GM18517 (cell line): Measurements from ENCODE around the gene CADPS2.
A peak's percentile ranks its signal among the peaks of the same experiment; 100 is the strongest.
"Not testable (repeated sequence)": the region's sequence is repeated elsewhere in the genome, so short reads cannot be mapped to it uniquely, and the experiment has no call there.

Experiments used
- ATAC-seq: cut with Tn5 transposase; IDR thresholded peaks from one replicate; pipeline ENCODE4 v1.9.1; 2021; ENCODE audit warnings: mild to moderate bottlenecking, moderate library complexity; ENCODE audit not compliant: unreplicated experiment

Gene CADPS2

DNA sequence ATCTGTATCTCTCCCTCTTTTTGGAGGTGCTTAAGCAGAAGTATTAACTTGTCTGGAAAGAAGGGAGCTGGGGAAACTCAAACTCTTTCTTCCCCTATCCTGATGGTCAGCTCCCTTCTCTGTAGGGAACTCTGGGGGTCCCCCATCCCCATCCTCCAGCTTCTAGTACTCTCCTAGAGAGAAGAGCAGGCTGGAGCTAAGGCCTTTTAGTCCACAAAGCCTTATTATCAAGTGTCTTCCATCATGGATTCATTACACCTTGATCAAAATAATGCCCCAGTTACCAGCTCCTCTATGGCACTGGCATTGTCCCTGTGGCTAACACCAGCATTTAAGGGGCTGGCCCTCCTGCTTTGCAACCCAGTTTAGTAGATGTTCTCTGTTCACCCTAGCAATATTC is 35.7 kb downstream of the CADPS2 start:
- ATAC-seq, result no peak

DNA sequence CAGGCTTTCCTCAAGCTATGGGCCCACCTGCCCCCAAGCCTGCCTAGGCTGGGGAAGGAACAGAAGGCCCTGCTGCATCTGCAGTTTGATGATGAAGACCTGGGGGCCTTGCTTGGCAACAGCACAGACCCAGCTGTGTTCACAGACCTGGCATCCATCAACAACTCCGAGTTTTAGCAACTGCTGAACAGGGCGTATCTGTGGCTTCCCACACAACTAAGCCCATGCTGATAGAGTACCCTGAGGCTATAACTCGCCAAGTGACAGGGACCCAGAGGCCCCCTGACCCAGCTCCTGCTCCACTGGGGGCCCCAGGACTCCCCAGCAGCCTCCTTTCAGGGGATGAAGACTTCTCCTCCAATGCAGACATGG is 36.3 kb downstream of the CADPS2 start:
- no peak for ATAC-seq

DNA sequence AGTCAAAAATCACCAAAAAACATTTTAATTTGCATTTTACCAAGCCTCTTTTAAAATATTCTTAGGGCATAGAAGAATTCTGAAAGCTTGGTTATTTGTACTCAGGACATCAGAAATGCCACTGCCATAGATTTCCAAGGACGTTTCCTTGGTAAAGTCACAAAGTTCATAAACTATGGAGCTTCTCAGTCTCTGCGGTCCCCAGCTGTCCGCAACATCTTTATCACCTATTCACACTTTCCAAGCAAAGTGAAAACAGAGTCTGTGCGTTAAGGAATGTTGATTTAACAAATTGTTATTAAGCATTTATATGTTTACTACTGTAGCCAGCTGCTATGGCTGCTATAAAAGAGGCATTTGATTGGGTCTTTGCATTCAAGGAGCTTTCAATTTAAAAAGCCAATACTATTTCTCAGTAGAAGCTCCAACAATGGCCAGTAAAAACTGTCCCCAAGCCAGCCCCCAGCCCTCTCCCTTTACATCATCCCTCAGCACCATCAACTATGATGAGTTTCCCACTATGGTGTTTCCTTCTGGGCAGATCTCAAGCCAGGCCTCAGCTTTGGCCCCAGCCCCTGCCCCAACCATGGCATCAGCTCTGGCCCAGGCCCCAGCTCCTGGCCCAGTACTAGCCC is 36.8 kb downstream of the CADPS2 start:
- ATAC-seq, result no peak

DNA sequence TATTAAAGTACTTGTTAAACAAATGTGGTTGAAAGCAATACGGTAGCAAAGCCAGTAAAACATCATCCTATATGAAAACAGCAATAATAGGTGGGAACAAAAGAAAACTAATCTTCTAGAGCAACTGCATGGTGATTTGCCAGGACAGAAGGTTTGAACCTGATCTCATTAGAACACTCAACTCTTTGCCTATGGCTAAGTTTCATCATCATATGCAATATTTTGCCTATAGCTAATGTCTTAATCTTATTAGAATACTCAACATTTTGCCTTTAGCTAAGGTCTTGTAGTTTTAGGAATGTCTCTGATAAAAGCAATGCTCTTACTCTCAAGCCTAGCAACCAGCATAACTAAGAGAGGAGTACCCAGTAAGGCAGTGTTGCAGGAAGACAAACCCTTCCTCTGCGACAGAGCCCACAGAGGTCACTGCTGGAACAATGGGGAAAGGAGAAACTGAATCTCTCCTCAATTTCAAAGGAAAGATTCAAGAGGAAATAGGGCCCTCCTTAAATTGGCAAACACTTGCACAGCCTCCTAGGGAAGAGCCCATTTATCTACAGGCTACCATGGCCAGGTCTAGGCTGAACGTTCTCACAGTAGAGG is 38.3 kb downstream of the CADPS2 start:
- no peak for ATAC-seq

DNA sequence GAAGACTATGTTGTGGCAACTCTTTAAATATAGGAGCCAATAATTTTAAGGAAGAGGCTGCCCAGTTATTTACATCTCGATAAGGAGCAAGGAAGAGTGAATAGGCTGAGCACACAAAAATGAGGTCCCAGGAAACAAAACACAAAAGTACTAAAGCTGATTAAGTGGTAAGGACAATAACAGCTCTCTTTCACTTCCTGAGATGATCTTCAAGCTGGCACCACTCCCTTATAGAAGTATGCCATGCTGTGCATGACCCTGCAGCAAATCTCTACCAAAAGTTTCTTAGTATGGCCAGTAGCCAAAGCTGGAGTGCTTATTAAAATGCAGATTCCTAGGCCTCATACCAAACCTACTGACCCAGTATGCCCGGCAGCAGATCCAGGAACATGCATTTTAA is 39.7 kb downstream of the CADPS2 start:
- ATAC-seq, result no peak

DNA sequence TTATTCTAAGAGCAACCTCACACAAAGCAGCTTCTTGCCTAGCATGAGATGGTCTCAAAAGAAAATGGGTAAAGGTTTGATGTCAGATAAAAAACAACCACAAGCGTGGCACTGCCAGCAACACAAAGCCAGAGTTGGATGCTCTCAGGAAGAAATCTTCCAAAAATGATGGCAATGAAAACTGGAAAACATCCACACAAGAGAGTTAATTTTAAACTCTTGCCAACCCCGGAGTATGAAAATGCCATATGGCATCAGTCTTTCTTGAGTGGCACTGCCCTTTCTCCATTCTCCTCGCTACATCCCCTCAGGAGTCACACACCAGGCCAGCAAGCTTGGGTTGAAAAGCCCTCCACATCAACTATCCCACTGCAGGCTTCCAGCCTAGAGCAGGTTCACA is 41.0 kb downstream of the CADPS2 start:
- ATAC-seq, result no peak

DNA sequence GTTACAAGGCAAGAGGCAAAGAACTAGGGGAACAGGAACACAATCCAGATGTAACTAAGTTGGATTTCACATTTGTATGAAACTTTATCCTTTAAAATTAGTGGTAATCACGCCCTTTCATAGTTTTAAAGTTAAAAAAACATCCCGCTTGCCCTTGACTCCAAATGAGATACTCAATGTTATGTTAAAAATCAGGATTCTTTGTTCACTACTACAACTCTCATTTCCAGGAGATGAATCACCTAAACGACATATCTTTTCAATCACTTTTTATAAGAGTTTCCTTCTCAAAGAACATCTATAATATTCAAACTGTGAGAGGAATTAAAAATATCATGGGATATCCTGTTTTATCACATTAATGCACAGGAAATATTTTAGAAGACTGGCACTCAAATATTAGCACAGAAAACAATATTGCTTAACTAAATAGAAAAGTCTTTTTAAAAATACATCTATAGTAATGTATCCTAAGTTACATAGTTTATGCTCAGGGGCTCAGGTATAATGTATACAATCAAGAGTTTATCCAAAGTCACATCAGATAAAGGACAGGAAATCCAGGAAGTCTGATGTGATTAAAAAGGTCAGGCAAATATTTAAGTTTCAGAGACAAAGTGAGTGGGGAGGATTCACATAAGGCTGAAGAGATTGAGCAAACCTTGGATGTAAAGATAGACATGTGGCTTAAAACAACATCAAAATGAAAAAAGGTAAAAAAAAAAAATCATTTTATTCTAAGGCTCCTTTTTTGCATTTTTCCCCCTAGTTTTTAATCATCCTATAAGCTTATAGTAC is 41.9 kb downstream of the CADPS2 start:
- no peak for ATAC-seq

DNA sequence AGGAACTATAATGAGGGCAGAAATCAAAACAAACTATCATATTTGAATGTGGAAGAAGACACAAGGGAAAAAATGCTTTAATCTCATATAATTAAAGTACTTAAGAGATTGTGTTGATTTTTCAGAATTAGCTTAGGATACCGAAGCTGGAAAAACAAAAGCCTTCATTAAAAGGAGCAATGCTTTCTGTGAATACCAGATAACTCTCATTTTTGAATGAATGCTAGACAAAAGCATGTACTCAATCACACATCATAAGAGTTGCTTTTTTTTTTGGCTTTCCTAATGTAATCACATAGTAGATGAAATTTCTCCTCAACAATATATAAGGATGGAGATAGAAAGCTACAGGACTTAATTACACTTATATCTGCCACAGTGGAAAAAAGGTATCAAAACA is 43.3 kb downstream of the CADPS2 start:
- no peak for ATAC-seq

DNA sequence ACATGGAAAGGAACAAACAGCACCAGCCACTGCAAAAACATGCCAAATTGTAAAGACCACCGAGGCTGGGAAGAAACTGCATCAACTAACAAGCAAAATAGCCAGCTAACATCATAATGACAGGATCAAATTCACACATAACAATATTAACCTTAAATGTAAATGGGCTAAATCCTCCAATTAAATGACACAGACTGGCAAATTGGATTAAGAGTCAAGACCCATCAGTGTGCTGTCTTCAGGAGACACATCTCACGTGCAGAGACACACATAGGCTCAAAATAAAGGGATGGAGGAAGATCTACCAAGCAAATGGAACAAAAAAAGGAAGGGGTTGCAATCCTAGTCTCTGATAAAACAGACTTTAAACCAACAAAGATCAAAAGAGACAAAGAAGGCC is 50.0 kb downstream of the CADPS2 start:
- not testable (repeated sequence) for ATAC-seq

DNA sequence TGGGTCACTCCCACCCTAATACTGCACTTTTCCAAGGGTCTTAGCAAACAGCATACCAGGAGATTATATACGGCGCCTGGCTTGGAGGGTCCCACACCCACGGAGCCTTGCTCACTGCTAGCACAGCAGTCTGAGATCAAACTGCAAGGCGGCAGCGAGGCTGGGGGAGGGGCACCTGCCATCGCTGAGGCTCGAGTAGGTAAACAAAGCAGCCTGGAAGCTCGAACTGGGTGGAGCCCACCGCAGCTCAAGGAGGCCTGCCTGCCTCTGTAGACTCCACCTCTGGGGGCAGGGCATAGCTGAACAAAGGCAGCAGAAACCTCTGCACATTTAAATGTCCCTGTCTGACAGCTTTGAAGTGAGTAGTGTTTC is 51.7 kb downstream of the CADPS2 start:
- ATAC-seq, result not testable (repeated sequence)

DNA sequence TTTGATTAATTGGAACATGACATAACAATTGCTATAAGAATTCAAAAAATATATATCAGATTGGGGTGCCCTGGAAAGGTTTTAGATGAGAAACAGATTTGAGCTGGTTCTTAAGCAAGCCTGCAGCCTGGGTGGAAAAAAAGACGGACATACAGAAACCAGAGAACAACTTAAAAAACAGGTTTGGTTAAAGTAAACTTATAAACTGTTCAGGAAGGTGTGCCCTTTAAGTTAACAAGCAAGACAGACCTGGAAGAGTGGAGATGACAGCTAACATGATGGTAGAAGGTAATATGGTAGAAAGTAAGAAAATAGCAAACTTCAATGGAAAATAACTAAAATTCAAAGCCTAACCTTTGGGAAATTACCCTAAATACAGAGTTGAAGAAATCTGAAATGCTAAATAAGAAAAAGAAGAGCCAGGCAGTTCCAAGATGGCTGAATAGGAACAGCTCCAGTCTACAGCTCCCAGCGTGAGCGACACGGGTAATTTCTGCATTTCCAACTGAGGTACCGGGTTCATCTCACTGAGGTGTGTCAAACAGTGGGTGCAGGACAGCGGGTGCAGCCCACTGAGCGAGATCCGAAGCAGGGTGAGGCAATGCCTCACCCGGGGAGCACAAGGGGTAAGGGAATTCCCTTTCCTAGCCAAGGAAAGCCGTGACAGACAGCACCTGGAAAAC is 52.2 kb downstream of the CADPS2 start:
- ATAC-seq, result no peak

DNA sequence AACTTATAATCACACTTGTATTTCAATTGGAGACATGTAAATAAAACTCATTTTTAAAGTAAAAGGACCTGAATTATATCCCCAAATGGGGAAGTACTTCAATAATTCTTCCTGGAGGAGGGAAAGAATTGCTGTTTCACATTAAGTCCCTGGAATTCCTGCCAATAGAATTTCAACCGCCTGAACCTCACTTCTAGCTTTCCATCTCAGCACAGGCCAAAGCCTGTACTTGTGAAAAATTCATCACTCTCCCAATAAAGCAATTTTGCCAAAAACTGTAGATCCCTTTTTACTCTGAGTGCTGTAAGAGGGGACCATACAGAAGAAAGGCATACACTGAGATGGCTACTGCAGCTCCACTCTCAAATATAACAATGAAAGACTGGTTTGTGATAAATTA is 54.8 kb downstream of the CADPS2 start:
- no peak for ATAC-seq

DNA sequence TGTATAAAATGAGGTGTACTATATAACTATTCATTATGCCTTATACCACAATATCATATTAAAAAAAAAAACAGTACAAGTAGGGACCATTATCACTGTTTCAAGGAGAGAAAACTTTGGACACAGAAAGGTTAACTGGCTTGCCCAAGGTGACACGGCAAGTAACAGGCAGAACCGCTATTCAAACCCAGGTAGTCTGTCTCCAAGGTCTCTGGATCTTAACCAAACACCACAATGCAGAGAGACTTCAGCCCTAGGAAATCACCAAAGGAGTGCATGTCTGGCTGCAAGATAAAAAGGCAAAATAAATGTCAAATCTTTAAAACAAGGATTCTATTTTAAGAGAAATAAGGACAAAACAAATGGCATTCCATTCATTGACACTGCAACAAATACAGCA is 56.3 kb downstream of the CADPS2 start:
- ATAC-seq, result no peak

DNA sequence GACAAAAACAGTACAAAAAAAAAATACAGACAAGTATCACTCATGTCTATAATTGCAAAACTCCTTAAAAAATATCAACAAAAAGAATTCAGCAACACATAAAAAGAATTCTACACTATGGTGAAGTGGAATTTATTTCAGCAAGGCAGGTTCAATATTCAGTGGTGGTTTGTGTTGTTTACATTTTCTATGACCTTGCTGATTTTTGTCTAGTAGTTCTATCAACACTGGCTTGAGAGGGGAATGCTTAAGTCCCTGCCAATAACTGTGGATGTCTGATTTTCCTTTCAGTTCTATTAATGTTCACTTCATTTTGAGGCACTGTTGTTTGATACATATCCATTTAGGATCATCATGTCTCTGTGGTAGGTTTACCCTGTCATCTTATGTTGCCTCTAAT is 58.5 kb downstream of the CADPS2 start:
- no peak for ATAC-seq

DNA sequence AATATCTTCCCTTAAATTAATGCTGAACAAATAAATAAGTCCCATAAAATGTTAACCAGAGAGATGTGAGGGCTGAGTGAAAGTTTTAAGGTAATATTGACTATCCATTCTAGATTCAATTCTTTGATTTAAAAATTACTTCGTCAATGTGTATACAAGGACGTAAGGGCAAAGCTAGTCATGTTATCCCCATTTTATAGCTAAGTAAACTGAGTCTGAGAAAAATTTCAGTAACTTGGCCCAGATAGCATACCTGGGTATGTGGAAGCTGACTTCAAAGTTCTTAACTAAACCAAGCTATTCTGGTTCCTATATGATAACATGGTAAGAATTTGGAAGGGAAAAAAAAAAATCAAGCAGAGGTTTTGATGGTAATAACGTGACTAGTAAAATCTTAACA is 72.4 kb downstream of the CADPS2 start:
- no peak for ATAC-seq

DNA sequence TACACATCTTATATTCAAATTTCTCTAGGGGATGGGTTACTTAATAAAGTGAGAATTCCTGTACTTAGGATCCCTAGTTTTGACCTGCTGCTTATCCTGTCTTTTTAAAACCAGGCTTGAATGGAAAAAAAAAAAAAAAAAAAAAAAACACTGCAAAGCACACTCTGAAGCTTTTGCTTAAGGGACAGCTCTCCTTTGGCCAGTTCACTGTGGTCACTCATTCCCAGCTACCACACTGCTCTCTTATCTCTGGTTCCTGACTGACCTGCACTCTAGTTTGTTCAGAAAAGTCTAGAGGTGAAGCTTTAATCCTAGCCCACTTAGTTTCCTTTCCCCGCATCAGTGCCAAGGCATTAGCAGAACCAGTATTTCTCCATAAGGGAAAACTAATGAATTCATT is 82.4 kb downstream of the CADPS2 start:
- ATAC-seq, result no peak

DNA sequence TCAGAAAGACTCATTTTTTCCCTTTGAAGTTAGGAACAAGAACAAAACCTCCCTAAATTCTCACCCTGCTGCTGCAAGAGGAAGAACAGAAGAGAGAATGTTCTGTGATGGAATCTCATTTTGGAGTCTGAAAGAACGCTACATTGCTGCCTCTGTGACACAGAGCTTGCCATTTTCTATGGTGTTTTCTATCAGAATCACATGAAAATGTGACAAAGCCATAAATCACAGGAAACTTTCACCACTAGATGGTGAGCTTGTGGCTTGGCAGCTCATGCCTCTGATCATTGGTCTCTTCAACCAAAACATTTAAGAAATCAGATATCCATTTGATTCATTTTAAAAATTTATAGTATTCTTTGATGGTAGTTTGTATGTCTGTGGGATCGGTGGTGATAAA is 82.9 kb downstream of the CADPS2 start:
- ATAC-seq, result no peak

DNA sequence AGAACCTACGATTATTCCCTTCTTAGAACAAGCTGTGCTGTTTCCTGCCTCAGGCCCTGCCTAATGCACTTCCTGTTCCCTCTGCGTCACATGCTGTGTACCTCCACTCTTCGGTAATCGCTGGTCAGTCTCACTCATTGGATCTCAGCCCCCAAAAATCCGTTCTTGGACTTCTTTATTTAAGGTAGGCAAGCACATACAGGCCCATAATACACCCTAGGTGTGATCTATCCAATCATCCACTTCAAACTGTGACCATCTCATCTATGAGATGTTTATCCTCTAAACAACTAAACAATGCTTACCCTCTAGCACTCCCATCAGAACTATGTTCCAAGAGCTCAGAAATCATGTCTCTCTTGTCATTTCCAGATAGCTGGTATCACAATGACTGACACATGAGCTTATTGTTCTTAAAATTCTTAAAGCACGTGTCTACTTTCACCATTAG is 83.9 kb downstream of the CADPS2 start:
- peak; percentile 57 for ATAC-seq

DNA sequence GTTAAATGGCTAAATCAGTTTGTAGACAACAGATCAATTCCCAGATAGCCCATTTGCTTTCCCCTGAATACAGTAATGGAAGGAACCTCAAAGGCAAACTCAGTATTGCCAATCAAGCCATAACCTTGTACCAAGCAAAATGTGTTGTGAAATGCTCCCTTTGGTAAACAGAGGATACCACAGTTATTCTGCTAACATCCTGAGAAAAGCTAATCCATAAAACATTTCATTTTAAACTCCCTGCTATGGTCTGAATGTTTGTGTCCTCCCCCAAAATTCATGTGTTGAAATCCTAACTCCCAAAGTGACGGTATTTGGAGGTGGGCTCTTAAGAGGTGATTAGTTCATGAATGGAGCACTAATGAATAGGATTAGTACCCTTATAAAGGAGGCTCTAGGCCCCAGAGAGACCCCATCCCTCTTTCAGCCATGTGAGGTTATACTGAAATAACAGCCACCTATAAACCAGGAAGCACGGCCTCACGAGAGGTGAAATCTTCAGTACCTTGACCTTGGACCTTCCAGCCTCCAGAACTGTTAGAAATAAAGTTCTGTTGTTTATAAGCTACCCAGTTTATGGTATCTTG is 94.2 kb downstream of the CADPS2 start:
- no peak for ATAC-seq

DNA sequence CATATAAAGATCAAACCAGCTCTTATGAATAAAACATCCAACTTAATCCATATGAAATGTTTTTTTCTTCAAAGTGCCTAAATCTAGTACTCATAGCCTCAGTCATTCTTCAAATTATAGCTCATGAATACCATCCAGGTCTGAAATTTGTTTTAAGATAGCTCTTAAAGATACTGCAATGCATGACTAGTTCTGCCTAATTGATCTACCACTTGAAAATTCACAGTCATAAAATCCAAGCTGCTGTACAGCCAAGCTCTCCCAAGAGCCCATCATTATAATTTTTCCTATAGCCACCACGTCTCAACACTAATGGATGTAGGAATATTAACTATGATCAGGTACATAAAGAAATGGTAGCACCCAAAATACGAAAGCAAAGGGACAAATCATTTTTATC is 95.7 kb downstream of the CADPS2 start:
- ATAC-seq, result no peak

DNA sequence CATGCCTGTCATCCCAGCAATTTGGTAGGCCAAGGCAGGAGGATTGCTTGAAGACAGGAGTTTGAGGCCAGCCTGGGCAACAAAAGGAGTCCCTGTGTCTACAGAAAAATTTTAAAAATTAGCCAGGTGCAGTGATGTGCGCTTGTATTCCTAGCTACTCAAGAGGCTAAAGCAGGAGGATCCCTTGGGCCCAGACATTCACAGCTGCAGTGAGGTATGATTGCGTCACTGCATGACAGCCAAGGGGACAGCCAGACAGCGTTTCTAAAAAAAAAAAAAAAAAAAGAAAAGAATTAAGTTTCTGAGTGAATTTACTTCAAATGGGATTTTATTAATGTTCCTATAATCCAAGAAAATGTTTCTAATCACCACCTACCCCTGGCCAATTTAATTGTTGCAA is 96.1 kb downstream of the CADPS2 start:
- no peak for ATAC-seq
